ENCODE data around the gene GRB2.
"Not testable (repeated sequence)": the region's sequence is repeated elsewhere in the genome, so short reads cannot be mapped to it uniquely, and the experiment has no call there.

GRB2 gene

GRCh38 chr17:75380750-75381149, 24.7 kb downstream of the GRB2 start:
- H3K4me3 ChIP-seq (ENCODE audit: low read length): no peak overlapping the region
- no peaks in the 10 kb centered on the region for H3K9me3 ChIP-seq (ENCODE audit: control insufficient read depth, low read depth, low read length)
- H3K4me1 ChIP-seq (ENCODE audit: control insufficient read depth, low read depth, low read length): peaks cover 8% of the 10 kb centered on the region
- H3K27ac ChIP-seq (ENCODE audit: low read length): no peak overlapping the region
- H3K36me3 ChIP-seq (ENCODE audit: control insufficient read depth, low read depth, low read length): no peaks in the 10 kb centered on the region
- no peak overlapping the region for H3K9ac ChIP-seq (ENCODE audit: low read length)
- no peaks in the 10 kb centered on the region for H3K27me3 ChIP-seq (ENCODE audit: control insufficient read depth, insufficient read depth, low read length)

DNA sequence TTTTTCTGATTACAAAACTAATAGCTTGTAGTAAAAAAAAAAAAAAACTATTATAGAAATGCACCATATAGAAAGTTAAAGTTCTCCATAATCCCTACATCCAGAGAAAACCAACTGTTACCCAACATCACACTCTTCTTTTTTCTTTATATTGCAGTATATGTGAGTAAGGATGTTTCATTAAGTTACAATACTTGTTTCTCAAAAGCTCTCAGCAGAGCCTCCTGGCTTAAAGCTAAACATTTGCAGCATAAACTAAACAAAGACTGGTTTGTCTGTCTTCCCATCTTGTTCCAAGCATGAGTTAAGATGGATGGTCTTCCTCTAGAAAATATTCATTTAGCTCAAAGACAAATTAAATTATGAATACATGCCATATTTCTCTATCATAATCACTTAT, 25.2 kb downstream of the GRB2 start:
- no peak overlapping the region for H3K4me3 ChIP-seq (ENCODE audit: low read length)
- peaks cover 8% of the 10 kb centered on the region for H3K4me1 ChIP-seq (ENCODE audit: control insufficient read depth, low read depth, low read length)
- H3K9ac ChIP-seq (ENCODE audit: low read length): no peak overlapping the region
- H3K36me3 ChIP-seq (ENCODE audit: control insufficient read depth, low read depth, low read length): no peaks in the 10 kb centered on the region
- no peak overlapping the region for H3K27ac ChIP-seq (ENCODE audit: low read length)
- no peaks in the 10 kb centered on the region for H3K9me3 ChIP-seq (ENCODE audit: control insufficient read depth, low read depth, low read length)
- H3K27me3 ChIP-seq (ENCODE audit: control insufficient read depth, insufficient read depth, low read length): no peaks in the 10 kb centered on the region

DNA sequence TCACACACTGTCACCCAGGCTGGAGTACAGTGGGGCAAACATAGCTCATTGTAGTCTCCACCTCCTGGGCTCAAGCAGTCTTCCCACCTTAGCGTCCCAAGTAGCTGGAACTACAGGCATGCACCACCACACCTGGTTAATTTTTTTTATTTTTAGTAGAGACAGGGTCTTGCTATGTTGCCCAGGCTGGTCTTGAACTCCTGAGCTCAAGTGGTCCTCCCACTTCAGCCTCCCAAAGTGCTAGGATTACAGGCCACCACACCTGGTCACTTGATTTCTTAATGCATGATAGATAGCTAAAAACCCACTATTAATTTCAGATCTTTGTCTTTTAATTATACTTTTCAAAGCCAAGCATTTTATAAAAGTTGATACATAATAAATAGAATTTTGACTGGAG, 26.1 kb downstream of the GRB2 start:
- not testable (repeated sequence) for H3K27ac ChIP-seq (ENCODE audit: low read length); H3K4me1 ChIP-seq (ENCODE audit: control insufficient read depth, low read depth, low read length); H3K36me3 ChIP-seq (ENCODE audit: control insufficient read depth, low read depth, low read length); H3K9ac ChIP-seq (ENCODE audit: low read length); H3K27me3 ChIP-seq (ENCODE audit: control insufficient read depth, insufficient read depth, low read length); H3K4me3 ChIP-seq (ENCODE audit: low read length); H3K9me3 ChIP-seq (ENCODE audit: control insufficient read depth, low read depth, low read length)

DNA sequence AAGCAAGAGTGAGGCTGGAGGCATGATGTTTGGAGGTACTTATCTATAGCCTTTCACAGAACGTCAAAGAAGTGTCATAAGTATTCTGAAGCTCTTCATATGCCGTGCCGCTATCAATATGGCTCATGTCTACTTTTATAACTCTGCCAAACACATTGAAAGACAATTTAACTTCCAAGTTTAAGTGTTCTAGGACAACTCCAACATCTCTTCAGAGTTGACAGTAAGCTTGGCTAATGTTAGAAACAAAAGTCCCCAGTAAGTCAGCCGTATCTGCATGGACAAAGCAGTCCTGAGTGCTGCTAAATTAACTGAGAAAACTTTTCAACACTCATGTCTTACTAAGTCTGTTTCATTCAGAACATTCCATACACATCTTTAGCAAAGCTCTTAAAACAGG, 32.2 kb downstream of the GRB2 start:
- H3K9me3 ChIP-seq (ENCODE audit: control insufficient read depth, low read depth, low read length): no peaks in the 10 kb centered on the region
- no peak overlapping the region for H3K4me3 ChIP-seq (ENCODE audit: low read length)
- H3K27ac ChIP-seq (ENCODE audit: low read length): no peak overlapping the region
- H3K27me3 ChIP-seq (ENCODE audit: control insufficient read depth, insufficient read depth, low read length): no peaks in the 10 kb centered on the region
- H3K36me3 ChIP-seq (ENCODE audit: control insufficient read depth, low read depth, low read length): no peaks in the 10 kb centered on the region
- peaks cover 4% of the 10 kb centered on the region for H3K4me1 ChIP-seq (ENCODE audit: control insufficient read depth, low read depth, low read length)
- no peak overlapping the region for H3K9ac ChIP-seq (ENCODE audit: low read length)

GRCh38 chr17:75371981-75372380, 33.5 kb downstream of the GRB2 start:
- peaks cover 4% of the 10 kb centered on the region for H3K4me1 ChIP-seq (ENCODE audit: control insufficient read depth, low read depth, low read length)
- H3K9me3 ChIP-seq (ENCODE audit: control insufficient read depth, low read depth, low read length): no peaks in the 10 kb centered on the region
- no peak overlapping the region for H3K9ac ChIP-seq (ENCODE audit: low read length)
- no peak overlapping the region for H3K4me3 ChIP-seq (ENCODE audit: low read length)
- no peaks in the 10 kb centered on the region for H3K27me3 ChIP-seq (ENCODE audit: control insufficient read depth, insufficient read depth, low read length)
- no peak overlapping the region for H3K27ac ChIP-seq (ENCODE audit: low read length)
- H3K36me3 ChIP-seq (ENCODE audit: control insufficient read depth, low read depth, low read length): no peaks in the 10 kb centered on the region

GRCh38 chr17:75371339-75371738, 34.1 kb downstream of the GRB2 start:
- Histone ChIP-seq H3K36me3 (ENCODE audit: control insufficient read depth, low read depth, low read length) (no peaks in the 10 kb centered on the region), H3K4me1 (ENCODE audit: control insufficient read depth, low read depth, low read length) (peaks cover 4% of the 10 kb centered on the region), H3K9me3 (ENCODE audit: control insufficient read depth, low read depth, low read length) (no peaks in the 10 kb centered on the region)

GRCh38 chr17:75370286-75370915, 35.1 kb downstream of the GRB2 start:
- H3K27me3 ChIP-seq (ENCODE audit: control insufficient read depth, insufficient read depth, low read length): no peaks in the 10 kb centered on the region
- peaks cover 4% of the 10 kb centered on the region for H3K4me1 ChIP-seq (ENCODE audit: control insufficient read depth, low read depth, low read length)
- H3K9ac ChIP-seq (ENCODE audit: low read length): no peak overlapping the region
- no peak overlapping the region for H3K4me3 ChIP-seq (ENCODE audit: low read length)
- H3K9me3 ChIP-seq (ENCODE audit: control insufficient read depth, low read depth, low read length): no peaks in the 10 kb centered on the region
- H3K36me3 ChIP-seq (ENCODE audit: control insufficient read depth, low read depth, low read length): no peaks in the 10 kb centered on the region
- no peak overlapping the region for H3K27ac ChIP-seq (ENCODE audit: low read length)

More at GRCh38 chr17:75371339-75371738, 34.1 kb downstream of the GRB2 start:
- no peaks in the 10 kb centered on the region for H3K27me3 ChIP-seq (ENCODE audit: control insufficient read depth, insufficient read depth, low read length)
- no peak overlapping the region for H3K9ac ChIP-seq (ENCODE audit: low read length)
- H3K27ac ChIP-seq (ENCODE audit: low read length): no peak overlapping the region
- no peak overlapping the region for H3K4me3 ChIP-seq (ENCODE audit: low read length)

GRCh38 chr17:75367838-75368789, 37.4 kb downstream of the GRB2 start:
- H3K36me3 ChIP-seq (ENCODE audit: control insufficient read depth, low read depth, low read length); H3K4me3 ChIP-seq (ENCODE audit: low read length); H3K27me3 ChIP-seq (ENCODE audit: control insufficient read depth, insufficient read depth, low read length); H3K4me1 ChIP-seq (ENCODE audit: control insufficient read depth, low read depth, low read length); H3K27ac ChIP-seq (ENCODE audit: low read length); H3K9ac ChIP-seq (ENCODE audit: low read length); H3K9me3 ChIP-seq (ENCODE audit: control insufficient read depth, low read depth, low read length): not testable (repeated sequence)

DNA sequence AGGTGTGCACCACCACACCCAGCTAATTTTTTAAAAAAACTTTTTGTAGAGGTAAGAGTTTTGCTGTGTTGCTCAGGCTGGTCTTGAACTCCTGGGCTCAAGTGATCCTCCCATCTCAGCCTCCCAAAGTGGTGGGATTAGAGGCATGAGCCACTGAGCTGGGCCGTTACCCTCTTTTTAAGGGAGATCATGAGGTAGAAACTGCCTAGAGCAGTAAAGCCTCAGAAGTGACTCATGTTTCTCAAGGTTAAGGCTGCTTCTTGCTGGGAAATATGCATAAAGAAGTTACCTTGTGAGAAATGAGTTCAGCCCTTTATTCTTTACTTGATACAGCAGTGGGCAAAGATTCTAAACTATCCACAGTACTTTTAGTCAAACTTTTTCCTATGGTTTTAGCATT, 38.2 kb downstream of the GRB2 start:
- Histone ChIP-seq H3K27ac (ENCODE audit: low read length) (no peak overlapping the region), H3K9ac (ENCODE audit: low read length) (no peak overlapping the region), H3K9me3 (ENCODE audit: control insufficient read depth, low read depth, low read length) (no peaks in the 10 kb centered on the region), H3K4me3 (ENCODE audit: low read length) (no peak overlapping the region), H3K27me3 (ENCODE audit: control insufficient read depth, insufficient read depth, low read length) (no peaks in the 10 kb centered on the region), H3K36me3 (ENCODE audit: control insufficient read depth, low read depth, low read length) (no peaks in the 10 kb centered on the region), H3K4me1 (ENCODE audit: control insufficient read depth, low read depth, low read length) (peaks cover 4% of the 10 kb centered on the region)

GRCh38 chr17:75366432-75366831, 39.0 kb downstream of the GRB2 start:
- Histone ChIP-seq H3K4me1 (ENCODE audit: control insufficient read depth, low read depth, low read length) (no peaks in the 10 kb centered on the region), H3K27me3 (ENCODE audit: control insufficient read depth, insufficient read depth, low read length) (no peaks in the 10 kb centered on the region), H3K27ac (ENCODE audit: low read length) (no peak overlapping the region), H3K9ac (ENCODE audit: low read length) (no peak overlapping the region), H3K4me3 (ENCODE audit: low read length) (no peak overlapping the region), H3K36me3 (ENCODE audit: control insufficient read depth, low read depth, low read length) (no peaks in the 10 kb centered on the region), H3K9me3 (ENCODE audit: control insufficient read depth, low read depth, low read length) (no peaks in the 10 kb centered on the region)

DNA sequence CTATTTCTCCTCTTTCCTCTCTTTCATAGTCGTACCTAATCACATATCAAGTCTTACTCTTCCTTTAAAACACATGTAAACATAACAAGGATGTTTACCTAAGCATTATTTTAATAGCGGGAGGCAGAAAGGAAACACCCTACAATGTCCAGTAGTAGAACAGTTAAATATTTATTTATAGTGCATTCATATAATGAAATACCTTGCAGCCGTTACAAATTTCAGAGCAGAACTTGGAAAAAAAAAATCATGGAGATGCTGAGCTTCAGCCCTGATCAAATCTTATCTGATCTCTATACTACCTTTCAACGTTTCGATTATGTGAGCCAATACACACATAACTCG, 39.6 kb downstream of the GRB2 start:
- no peaks in the 10 kb centered on the region for H3K4me1 ChIP-seq (ENCODE audit: control insufficient read depth, low read depth, low read length)
- H3K36me3 ChIP-seq (ENCODE audit: control insufficient read depth, low read depth, low read length): no peaks in the 10 kb centered on the region
- H3K27ac ChIP-seq (ENCODE audit: low read length): no peak overlapping the region
- H3K9me3 ChIP-seq (ENCODE audit: control insufficient read depth, low read depth, low read length): no peaks in the 10 kb centered on the region
- no peaks in the 10 kb centered on the region for H3K27me3 ChIP-seq (ENCODE audit: control insufficient read depth, insufficient read depth, low read length)
- no peak overlapping the region for H3K4me3 ChIP-seq (ENCODE audit: low read length)
- H3K9ac ChIP-seq (ENCODE audit: low read length): no peak overlapping the region
